GM12874 (cell line): Measurements from ENCODE around the gene CDK19.

Source experiments
- CTCF ChIP-seq: IDR thresholded peaks from 2 replicates; pipeline ENCODE4 v1.5.1; 2011; ENCODE audit warnings: low read depth, mild to moderate bottlenecking, control low read depth, low read length, moderate library complexity; ENCODE audit not compliant: insufficient read depth

The CDK19 gene

GRCh38 chr6:110748453-110748852 is 66.8 kb downstream of the CDK19 start:
- no peak for TF ChIP-seq CTCF

GRCh38 chr6:110746680-110747079 is 68.6 kb downstream of the CDK19 start:
- TF ChIP-seq CTCF: no peak

- no peak for TF ChIP-seq CTCF
Measured at GRCh38 chr6:110744991-110745390, 70.3 kb downstream of the CDK19 start.

- no peak for TF ChIP-seq CTCF
Measured at GRCh38 chr6:110741517-110741916, 73.8 kb downstream of the CDK19 start.

- TF ChIP-seq CTCF: no peak
Measured at GRCh38 chr6:110738899-110739365, 76.3 kb downstream of the CDK19 start.

GRCh38 chr6:110735666-110736065 is 79.6 kb downstream of the CDK19 start:
- no peak for TF ChIP-seq CTCF

GRCh38 chr6:110731898-110732297 is 83.4 kb downstream of the CDK19 start:
- TF ChIP-seq CTCF: no peak

- TF ChIP-seq CTCF: no peak
Measured at GRCh38 chr6:110731196-110731595, 84.1 kb downstream of the CDK19 start.
